IMR-90 (cell line): Measurements from ENCODE around the gene HIPK3. TPM values are rescaled to one million over a fixed set of nuclear protein-coding genes. Genes with fewer than 3 reads are reported as not detected.

ENCODE experiments used
- ATAC-seq: fragments of 200-7000 bp; cut with Tn5 transposase; 2 replicates; pipeline ENCODE4 v1.9.1; 2020; ENCODE audit warnings: low read depth, mild to moderate bottlenecking, moderate library complexity
- BruUV-seq: library from RNA; stranded (reverse); fragments of 400-500 nt; replicated peaks from 2 replicates; lab custom pipeline; 2021; lab: Mats Ljungman, UMichigan
- CTCF ChIA-PET: fragments of 300-600 bp; formaldehyde crosslinking; extraction: SDS; loops from one replicate; lab custom pipeline; 2021; ENCODE audit warnings: antibody characterized with exemption; lab: Yijun Ruan, JAX
- POLR2A ChIA-PET: fragments of 300-600 bp; sonication (Branson Sonifier 250); formaldehyde crosslinking; loops from one replicate; lab custom pipeline; 2022; ENCODE audit warnings: antibody characterized with exemption; ENCODE audit not compliant: unreplicated experiment; lab: Charles Lee
- DNase-seq: peaks from one replicate; pipeline ENCODE4 v3.0.0; 2013
- H2AFZ ChIP-seq: replicated peaks from 2 replicates; pipeline ENCODE3; 2013; ENCODE audit warnings: low read length, mild to moderate bottlenecking; ENCODE audit not compliant: poor library complexity
- H2AK5ac ChIP-seq: 2 replicates; pipeline ENCODE4 v1.6.1; 2013; ENCODE audit warnings: low read depth, low read length, inconsistent platforms
- H2AK9ac ChIP-seq: replicated peaks from 2 replicates; pipeline ENCODE3; 2013; ENCODE audit warnings: mild to moderate bottlenecking, low read depth, low read length, moderate library complexity; ENCODE audit not compliant: poor library complexity
- H2BK120ac ChIP-seq: 2 replicates; pipeline ENCODE4 v1.6.1; 2013; ENCODE audit warnings: low read depth, low read length, inconsistent platforms
- H2BK15ac ChIP-seq: 3 replicates; pipeline ENCODE4 v1.6.1; 2013; ENCODE audit warnings: low read depth, low read length, inconsistent platforms
- H2BK20ac ChIP-seq: 2 replicates; pipeline ENCODE4 v1.6.1; 2013; ENCODE audit warnings: low read depth, mild to moderate bottlenecking, inconsistent platforms, low read length, moderate library complexity
- H2BK5ac ChIP-seq: 2 replicates; pipeline ENCODE4 v1.6.1; 2013; ENCODE audit warnings: mild to moderate bottlenecking, low read depth, low read length, inconsistent platforms; ENCODE audit not compliant: poor library complexity, severe bottlenecking
- H3K14ac ChIP-seq: replicated peaks from 2 replicates; pipeline ENCODE4 v1.6.1; 2013; ENCODE audit warnings: low read depth, low read length, inconsistent platforms
- H3K18ac ChIP-seq: 2 replicates; pipeline ENCODE4 v1.6.1; 2013; ENCODE audit warnings: low read depth, low read length, control low read depth
- H3K23ac ChIP-seq: 2 replicates; pipeline ENCODE4 v1.6.1; 2013; ENCODE audit warnings: low read depth, low read length, inconsistent platforms
- H3K27ac ChIP-seq: 2 replicates; pipeline ENCODE4 v1.5.1; 2013; ENCODE audit warnings: mild to moderate bottlenecking, control low read depth, low read length; ENCODE audit not compliant: insufficient read depth
- H3K27me3 ChIP-seq: 2 replicates; pipeline ENCODE4 v1.6.1; 2013; ENCODE audit warnings: low read length; ENCODE audit not compliant: control insufficient read depth, insufficient read depth
- H3K36me3 ChIP-seq: 2 replicates; pipeline ENCODE4 v1.6.1; 2013; ENCODE audit warnings: low read length, mixed read lengths; ENCODE audit not compliant: control insufficient read depth, insufficient read depth
- H3K4ac ChIP-seq: 2 replicates; pipeline ENCODE4 v1.6.1; 2013; ENCODE audit warnings: low read depth, low read length, inconsistent platforms
- H3K4me1 ChIP-seq: 2 replicates; pipeline ENCODE4 v1.6.1; 2013; ENCODE audit warnings: low read length, mixed read lengths; ENCODE audit not compliant: control insufficient read depth, insufficient read depth
- H3K4me2 ChIP-seq: 2 replicates; pipeline ENCODE4 v1.6.1; 2013; ENCODE audit warnings: low read depth, mild to moderate bottlenecking, control low read depth, low read length, moderate library complexity
- H3K4me3 ChIP-seq: 2 replicates; pipeline ENCODE4 v1.5.1; 2013; ENCODE audit warnings: low read depth, mild to moderate bottlenecking, control low read depth, low read length, moderate library complexity; ENCODE audit not compliant: insufficient read depth
- H3K56ac ChIP-seq: 2 replicates; pipeline ENCODE4 v1.6.1; 2013; ENCODE audit warnings: low read length, inconsistent platforms; ENCODE audit not compliant: insufficient read depth; ENCODE audit errors: extremely low read depth
- H3K79me1 ChIP-seq, 2 experiments: 2 replicates each; pipeline ENCODE4 v1.6.1; 2013; ENCODE audit warnings: low read length in 2 of 2, inconsistent platforms in 1 of 2, low read depth in 1 of 2
- H3K9ac ChIP-seq: 2 replicates; pipeline ENCODE4 v1.6.1; 2013; ENCODE audit warnings: low read depth, low read length, control low read depth
- H3K9me1 ChIP-seq: 2 replicates; pipeline ENCODE4 v1.6.1; 2013; ENCODE audit warnings: low read length, inconsistent platforms; ENCODE audit not compliant: insufficient read depth
- H3K9me3 ChIP-seq: 2 replicates; pipeline ENCODE4 v1.6.1; 2013; ENCODE audit warnings: low read length; ENCODE audit not compliant: control insufficient read depth, insufficient read depth
- H4K20me1 ChIP-seq: 2 replicates; pipeline ENCODE4 v1.6.1; 2013; ENCODE audit warnings: low read length, inconsistent platforms; ENCODE audit not compliant: insufficient read depth
- H4K5ac ChIP-seq: 2 replicates; pipeline ENCODE4 v1.6.1; 2013; ENCODE audit warnings: mild to moderate bottlenecking, low read depth, low read length, control low read depth
- H4K8ac ChIP-seq, 2 experiments: 2 replicates each; pipeline ENCODE4 v1.6.1; 2013; ENCODE audit warnings: low read depth in 2 of 2, low read length in 2 of 2, control low read depth in 1 of 2, inconsistent platforms in 1 of 2
- H4K91ac ChIP-seq: 2 replicates; pipeline ENCODE4 v1.6.1; 2013; ENCODE audit warnings: low read depth, low read length, inconsistent platforms; ENCODE audit not compliant: insufficient read depth
- BHLHE40 ChIP-seq: fragments of 150-350 bp; IDR thresholded peaks from 2 replicates; pipeline ENCODE4 v1.6.1; 2016; ENCODE audit warnings: mild to moderate bottlenecking, low read depth, low read length
- CEBPB ChIP-seq: IDR thresholded peaks from 2 replicates; pipeline ENCODE4 v1.6.1; 2012; ENCODE audit warnings: low read depth, low read length, improper control_type of control experiment
- CHD1 ChIP-seq: IDR thresholded peaks from 2 replicates; pipeline ENCODE4 v1.6.1; 2012; ENCODE audit warnings: low read depth, low read length, improper control_type of control experiment
- CTCF ChIP-seq: conservative IDR thresholded peaks from 2 replicates; pipeline ENCODE4 v1.5.1; 2012; ENCODE audit warnings: mild to moderate bottlenecking, low read depth, low read length, improper control_type of control experiment
- ELK1 ChIP-seq: fragments of 150-350 bp; IDR thresholded peaks from 2 replicates; pipeline ENCODE4 v1.6.1; 2016; ENCODE audit warnings: low read depth, mild to moderate bottlenecking, low read length, moderate library complexity, borderline replicate concordance
- FOS ChIP-seq: fragments of 150-350 bp; IDR thresholded peaks from 2 replicates; pipeline ENCODE4 v1.6.1; 2016; ENCODE audit warnings: low read depth, low read length
- MAZ ChIP-seq: IDR thresholded peaks from 2 replicates; pipeline ENCODE4 v1.6.1; 2012; ENCODE audit warnings: low read depth, mild to moderate bottlenecking, low read length, improper control_type of control experiment, moderate library complexity, borderline replicate concordance
- MXI1 ChIP-seq: IDR thresholded peaks from 2 replicates; pipeline ENCODE4 v1.6.1; 2012; ENCODE audit warnings: low read depth, mild to moderate bottlenecking, low read length, moderate library complexity, borderline replicate concordance
- NFE2L2 ChIP-seq: fragments of 150-350 bp; IDR thresholded peaks from 2 replicates; pipeline ENCODE4 v1.6.1; 2016; ENCODE audit warnings: low read depth, mild to moderate bottlenecking, low read length
- POLR2A ChIP-seq: IDR thresholded peaks from 2 replicates; pipeline ENCODE4 v1.6.1; 2012; ENCODE audit warnings: mild to moderate bottlenecking, low read depth, low read length
- RAD21 ChIP-seq: IDR thresholded peaks from 2 replicates; pipeline ENCODE4 v1.6.1; 2012; ENCODE audit warnings: low read length, improper control_type of control experiment
- RCOR1 ChIP-seq: IDR thresholded peaks from 2 replicates; pipeline ENCODE4 v1.6.1; 2012; ENCODE audit warnings: mild to moderate bottlenecking, low read length, improper control_type of control experiment; ENCODE audit not compliant: insufficient replicate concordance
- RFX5 ChIP-seq: IDR thresholded peaks from 2 replicates; pipeline ENCODE4 v1.8.0; 2012; ENCODE audit warnings: low read depth, mild to moderate bottlenecking, low read length, moderate library complexity
- SMC3 ChIP-seq: fragments of 150-350 bp; IDR thresholded peaks from 2 replicates; pipeline ENCODE4 v1.6.1; 2016; ENCODE audit warnings: low read depth, mild to moderate bottlenecking, antibody characterized with exemption, low read length, moderate library complexity
- WGBS, 2 experiments: methylation state at CpG; one replicate each; pipeline versions ENCODE4 v1.1.5 to v1.1.7; 2013; ENCODE audit warnings: missing lambda C conversion rate in 2 of 2; ENCODE audit not compliant: insufficient read length in 1 of 2; ENCODE audit errors: extremely low coverage in 2 of 2; 5-methylcytosine and 5-hydroxymethylcytosine counted together
- dilution Hi-C: fragments of 300-500 bp; cut with HindIII; formaldehyde crosslinking; loops from one replicate; pipeline ENCODE4 v1.14.3; 2018; ENCODE audit warnings: low sequenced_read_pairs; ENCODE audit not compliant: unreplicated experiment
- in situ Hi-C: fragments of 300-500 bp; cut with MboI; formaldehyde crosslinking; loops from 3 replicates; pipeline ENCODE4 v1.14.3; 2019; ENCODE audit warnings: low sequenced_read_pairs, inconsistent platforms, mixed read lengths
- intact Hi-C: fragments of 100-400 bp; cut with micrococcal nuclease; formaldehyde crosslinking; loops from 2 replicates; pipeline ENCODE4 v1.10.0; 2022
- polyA plus RNA-seq, 3 experiments: library from polyadenylated mRNA; depleted of rRNA; stranded (reverse); fragments of >200 nt; gene quantifications; 2 replicates each; pipeline ENCODE4 v1.2.3, GENCODE V29; 2012; ENCODE audit warnings: low replicate concordance in 1 of 3
- total RNA-seq: library from RNA; depleted of rRNA; stranded (reverse); fragments of >200 nt; gene quantifications from 2 replicates; pipeline ENCODE4 v1.2.3, GENCODE V29; 2012

Gene HIPK3
- total and polyA plus RNA-seq, 2 of the 4 experiments (the other 2 are of a cell fraction) = 8.3 to 103 TPM

DNA sequence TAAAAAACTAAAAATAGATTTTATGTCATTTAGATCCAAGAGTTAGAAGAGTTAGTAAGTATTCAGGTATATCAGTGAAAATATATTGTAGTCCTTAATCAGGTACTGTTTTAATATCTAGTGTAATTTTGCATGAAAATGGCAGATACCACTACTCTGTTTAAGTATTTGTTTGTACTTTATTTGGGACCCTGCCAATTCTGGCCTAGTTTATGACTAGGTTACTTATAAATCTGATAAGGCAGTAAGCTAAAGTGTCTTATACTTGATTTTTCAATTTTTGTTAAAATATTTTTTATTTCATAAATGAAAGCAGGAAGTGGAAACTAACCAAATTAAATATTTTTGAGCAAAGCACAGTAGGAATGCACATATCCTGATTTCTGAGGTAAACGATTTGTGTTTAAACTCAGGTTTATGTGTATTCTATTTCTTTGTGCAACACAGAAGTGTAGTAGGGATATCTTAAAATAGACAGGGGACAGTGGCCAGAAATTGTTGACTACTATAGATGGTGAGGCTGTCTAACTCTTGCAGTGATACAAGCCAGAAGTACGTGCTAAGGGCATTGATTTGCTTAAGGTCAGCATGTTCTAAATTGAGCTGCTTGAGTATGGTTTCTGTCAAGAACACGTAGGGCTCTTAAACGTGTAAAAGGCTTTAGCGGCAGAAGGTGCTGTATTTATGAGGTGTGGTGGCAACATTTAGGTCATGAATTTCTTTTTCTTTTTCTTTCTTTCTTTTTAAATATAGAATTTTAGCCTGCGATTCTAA lies 34.0 kb downstream of the HIPK3 start:
- in situ Hi-C loops = no loop called here
- Histone ChIP-seq H3K56ac (no peak overlapping the region), H3K23ac (peak overlapping the region; percentile 76; the same call in 1 of the 2 replicates), H3K4me1 (peaks cover 2% of the 10 kb centered on the region; the same call in 1 of the 2 replicates), H3K14ac (peak overlapping the region; percentile 60; the same call in 1 of the 2 replicates), H2BK15ac (no peak overlapping the region), H4K20me1 (peaks cover 79% of the 10 kb centered on the region), H3K4me2 (peak overlapping the region; percentile 18; the same call in 1 of the 2 replicates), H3K9me1 (peaks cover 15% of the 10 kb centered on the region), H2BK20ac (no peak overlapping the region), H3K18ac (no peak overlapping the region), H3K27ac (no peak overlapping the region), H2AK5ac (no peak overlapping the region), H3K4ac (peak overlapping the region; percentile 37; the same call in 1 of the 2 replicates), H3K79me1 (peaks cover 15 to 82% of the 10 kb centered on the region in 2 experiments), H2AK9ac (no peak overlapping the region), H2BK5ac (peak overlapping the region; percentile 78), H3K9me3 (no peaks in the 10 kb centered on the region), H3K27me3 (no peaks in the 10 kb centered on the region), H4K91ac (no peak overlapping the region), H2BK120ac (no peak overlapping the region), H3K9ac (no peak overlapping the region), H4K8ac (peak overlapping the region in 1 of 2 experiments; percentile 54; a peak in 1 of 4 replicates), H2AFZ (no peak overlapping the region), H3K4me3 (no peak overlapping the region), H3K36me3 (peaks cover 16% of the 10 kb centered on the region), H4K5ac (no peak overlapping the region)
- BruUV-seq = no TSS peak
- ATAC-seq (peak; percentile 44; the same call in 1 of the 2 replicates), DNase-seq (peak; percentile 18)
- TF ChIP-seq CHD1 = no peak
- TF ChIP-seq ELK1 = no peak
- no peak for TF ChIP-seq RFX5
- TF ChIP-seq CTCF = no peak
- TF ChIP-seq FOS = no peak
- no peak for TF ChIP-seq RCOR1
- TF ChIP-seq SMC3 = no peak
- no peak for TF ChIP-seq MAZ
- TF ChIP-seq CEBPB = no peak
- no peak for TF ChIP-seq POLR2A
- no peak for TF ChIP-seq BHLHE40
- TF ChIP-seq NFE2L2 = no peak
- no peak for TF ChIP-seq MXI1
- TF ChIP-seq RAD21 = no peak
- WGBS, 2 experiments = 64% methylated on average over 2 of the region's 6 CpGs; no CpG with 5 or more reads in 1 of the 2 experiments
- POLR2A ChIA-PET = no interaction called here
- CTCF ChIA-PET = no interaction called here
- dilution Hi-C loops = no loop called here
- intact Hi-C loops = no loop called here
